HepG2 (cell line): Measurements from ENCODE around the gene ESR1. TPM values are rescaled to one million over a fixed set of nuclear protein-coding genes. Genes with fewer than 3 reads are reported as not detected.

Source experiments
- JDP2 ChIP-seq: sonication (generic); formaldehyde crosslinking; IDR thresholded peaks from 2 replicates; pipeline ENCODE4 v1.8.1; 2022; ENCODE audit warnings: missing genetic modification reagents, borderline replicate concordance
- KLF6 ChIP-seq: IDR thresholded peaks from 2 replicates; pipeline ENCODE4 v1.8.0; 2016; ENCODE audit warnings: missing biosample characterization, missing genetic modification reagents
- NCOA1 ChIP-seq: sonication (generic); formaldehyde crosslinking; IDR thresholded peaks from 2 replicates; pipeline ENCODE4 v1.9.0; 2021; ENCODE audit warnings: missing genetic modification reagents
- PAXIP1 ChIP-seq: sonication (generic); formaldehyde crosslinking; conservative IDR thresholded peaks from 2 replicates; pipeline ENCODE4 v1.4.0; 2020; ENCODE audit warnings: mild to moderate bottlenecking, missing genetic modification reagents, moderate library complexity
- POLR2A ChIP-seq, 2 experiments: IDR thresholded peaks; 2 replicates each; pipeline ENCODE4 v1.6.1; 2011; ENCODE audit warnings: low read depth in 2 of 2, low read length in 2 of 2, mild to moderate bottlenecking in 1 of 2, moderate library complexity in 1 of 2; ENCODE audit not compliant: insufficient read depth in 1 of 2
- PPARG ChIP-seq: conservative IDR thresholded peaks from 2 replicates; pipeline ENCODE4 v1.6.1; 2016; ENCODE audit warnings: missing biosample characterization, missing genetic modification reagents
- SNAPC4 ChIP-seq: sonication (generic); formaldehyde crosslinking; IDR thresholded peaks from 2 replicates; pipeline ENCODE4 v1.4.0; 2020; ENCODE audit warnings: mild to moderate bottlenecking, missing genetic modification reagents
- ZBTB4 ChIP-seq: sonication (generic); formaldehyde crosslinking; IDR thresholded peaks from 2 replicates; pipeline ENCODE4 v1.4.0; 2020; ENCODE audit warnings: missing genetic modification reagents, mild to moderate bottlenecking, borderline replicate concordance
- ZBTB43 ChIP-seq: sonication (generic); formaldehyde crosslinking; conservative IDR thresholded peaks from 2 replicates; pipeline ENCODE4 v1.4.0; 2020; ENCODE audit warnings: missing genetic modification reagents
- ZNF121 ChIP-seq: sonication (generic); formaldehyde crosslinking; IDR thresholded peaks from 2 replicates; pipeline ENCODE4 v1.5.0; 2020; ENCODE audit warnings: mild to moderate bottlenecking, missing genetic modification reagents
- ZSCAN5A ChIP-seq: sonication (generic); formaldehyde crosslinking; IDR thresholded peaks from 2 replicates; pipeline ENCODE4 v1.8.0; 2022; ENCODE audit warnings: mild to moderate bottlenecking, missing genetic modification reagents, borderline replicate concordance
- polyA plus RNA-seq, 8 experiments: library from polyadenylated mRNA; depleted of rRNA in 3 of 8; stranded (reverse) in 7 of 8; unstranded in 1 of 8; fragments of >200 nt; fragmentation: Illumina TruSeq in 4 of 8; extraction: Trizol in 4 of 8; gene quantifications; 2 replicates each; pipeline versions ENCODE4 v1.2.1 to v1.2.3, GENCODE V29; 2011 to 2016; ENCODE audit warnings: low read depth in 4 of 8, missing spikeins in 1 of 8, mixed read lengths in 1 of 8; ENCODE audit not compliant: insufficient read depth in 1 of 8
- total RNA-seq, 5 experiments: library from RNA; depleted of rRNA; stranded (reverse); fragments of >200 nt; fragmentation: Illumina TruSeq; extraction: Trizol; gene quantifications; 2 replicates each; pipeline ENCODE4 v1.2.3, GENCODE V29; 2016; ENCODE audit warnings: low read depth in 1 of 5

ESR1 gene
- total and polyA plus RNA-seq, 2 of the 13 experiments (the other 11 are each of a cell fraction or from before 2014, with no cell fraction given): not detected

GRCh38 chr6:152170702-152171667, 363.5 kb downstream of the ESR1 start (continued):
- TF ChIP-seq SNAPC4: no peak
- TF ChIP-seq KLF6 (CRISPR knock-in tag): 0 out of 2 replicates have a peak, but pooled peaks have one; percentile 64
- TF ChIP-seq ZBTB4 (CRISPR knock-in tag): peak; percentile 68; the same call in 1 of the 2 replicates
- peak; percentile 73; the same call in 1 of the 2 replicates for TF ChIP-seq ZSCAN5A (CRISPR knock-in tag)
- TF ChIP-seq PPARG (CRISPR knock-in tag): peak; percentile 44; the same call in 1 of the 2 replicates
- TF ChIP-seq ZNF121 (CRISPR knock-in tag): no peak
- peak; percentile 28 to 63; a peak in 2 of 4 replicates for TF ChIP-seq POLR2A (IDR thresholded peaks at IDR 0.05; ENCODE audit: insufficient read depth in 1 of 2, low read depth in 2 of 2, low read length in 2 of 2)
- TF ChIP-seq JDP2 (CRISPR knock-in tag): no peak
- 0 out of 2 replicates have a peak, but pooled peaks have one; percentile 67 for TF ChIP-seq NCOA1
- TF ChIP-seq PAXIP1: peak; percentile 90
- 0 out of 2 replicates have a peak, but pooled peaks have one; percentile 35 for TF ChIP-seq ZBTB43 (CRISPR knock-in tag)
